MM.1S (cell line): Measurements from ENCODE around the gene SSBP3.

Source experiments
- DNase-seq: peaks from one replicate; pipeline ENCODE4 v3.0.0-alpha.2; 2015
- H2AFZ ChIP-seq: fragments of 300-600 bp; sonication (generic); 2 replicates; pipeline ENCODE4 v1.6.0; 2016; ENCODE audit warnings: antibody characterized with exemption, low read length
- H3F3A ChIP-seq: fragments of 300-600 bp; sonication (generic); 2 replicates; pipeline ENCODE4 v1.6.1; 2016; ENCODE audit warnings: mild to moderate bottlenecking, antibody characterized with exemption, low read length, moderate library complexity, mixed read lengths; ENCODE audit not compliant: insufficient read depth
- H3K27ac ChIP-seq: fragments of 300-600 bp; sonication (generic); 2 replicates; pipeline ENCODE4 v1.5.1; 2016; ENCODE audit warnings: mild to moderate bottlenecking, low read length
- H3K27me3 ChIP-seq: fragments of 300-600 bp; sonication (generic); replicated peaks from 2 replicates; pipeline ENCODE4 v1.6.0; 2016; ENCODE audit warnings: low read length; ENCODE audit not compliant: insufficient read depth
- H3K36me3 ChIP-seq: fragments of 300-600 bp; sonication (generic); replicated peaks from 2 replicates; pipeline ENCODE4 v1.6.1; 2016; ENCODE audit warnings: mild to moderate bottlenecking, low read length, mixed read lengths; ENCODE audit not compliant: insufficient read depth
- H3K4me1 ChIP-seq: fragments of 300-600 bp; sonication (generic); 2 replicates; pipeline ENCODE4 v1.6.1; 2016; ENCODE audit warnings: low read length, mixed read lengths
- H3K4me2 ChIP-seq: fragments of 300-600 bp; sonication (generic); 2 replicates; pipeline ENCODE4 v1.6.0; 2016; ENCODE audit warnings: low read depth, low read length
- H3K4me3 ChIP-seq: fragments of 300-600 bp; sonication (generic); 2 replicates; pipeline ENCODE4 v1.5.1; 2016; ENCODE audit warnings: low read length, mixed read lengths
- H3K79me2 ChIP-seq: fragments of 300-600 bp; sonication (generic); 2 replicates; pipeline ENCODE4 v1.6.1; 2016; ENCODE audit warnings: mixed run types, low read length, mixed read lengths
- H3K9ac ChIP-seq: fragments of 300-600 bp; sonication (generic); 2 replicates; pipeline ENCODE4 v1.6.1; 2016; ENCODE audit warnings: low read length, mixed read lengths
- H3K9me2 ChIP-seq: fragments of 300-600 bp; sonication (generic); replicated peaks from 2 replicates; pipeline ENCODE4 v1.6.1; 2016; ENCODE audit warnings: mild to moderate bottlenecking, low read length, mixed read lengths; ENCODE audit not compliant: insufficient read depth
- H3K9me3 ChIP-seq: fragments of 300-600 bp; sonication (generic); replicated peaks from 2 replicates; pipeline ENCODE4 v1.6.1; 2016; ENCODE audit warnings: mild to moderate bottlenecking, low read length, mixed read lengths; ENCODE audit not compliant: insufficient read depth
- H4K20me1 ChIP-seq: fragments of 300-600 bp; sonication (generic); 2 replicates; pipeline ENCODE4 v1.6.1; 2016; ENCODE audit warnings: mild to moderate bottlenecking, low read length, moderate library complexity, mixed read lengths; ENCODE audit not compliant: insufficient read depth
- EZH2 ChIP-seq: fragments of 300-600 bp; sonication (generic); optimal IDR thresholded peaks from 2 replicates; pipeline ENCODE3; 2017; ENCODE audit warnings: low read depth, mild to moderate bottlenecking, antibody characterized with exemption, low read length, mixed read lengths
- EZH2phosphoT487 ChIP-seq: fragments of 300-600 bp; sonication (generic); IDR thresholded peaks from 2 replicates; pipeline ENCODE4 v1.6.1; 2018; ENCODE audit warnings: antibody characterized with exemption, low read length
- TF ChIP-seq, protein P1 (sequence below): fragments of 300-600 bp; sonication (generic); IDR thresholded peaks from 2 replicates; pipeline ENCODE4 v1.5.1; 2016; ENCODE audit warnings: antibody characterized with exemption, low read length, mixed read lengths

Gene SSBP3

DNA sequence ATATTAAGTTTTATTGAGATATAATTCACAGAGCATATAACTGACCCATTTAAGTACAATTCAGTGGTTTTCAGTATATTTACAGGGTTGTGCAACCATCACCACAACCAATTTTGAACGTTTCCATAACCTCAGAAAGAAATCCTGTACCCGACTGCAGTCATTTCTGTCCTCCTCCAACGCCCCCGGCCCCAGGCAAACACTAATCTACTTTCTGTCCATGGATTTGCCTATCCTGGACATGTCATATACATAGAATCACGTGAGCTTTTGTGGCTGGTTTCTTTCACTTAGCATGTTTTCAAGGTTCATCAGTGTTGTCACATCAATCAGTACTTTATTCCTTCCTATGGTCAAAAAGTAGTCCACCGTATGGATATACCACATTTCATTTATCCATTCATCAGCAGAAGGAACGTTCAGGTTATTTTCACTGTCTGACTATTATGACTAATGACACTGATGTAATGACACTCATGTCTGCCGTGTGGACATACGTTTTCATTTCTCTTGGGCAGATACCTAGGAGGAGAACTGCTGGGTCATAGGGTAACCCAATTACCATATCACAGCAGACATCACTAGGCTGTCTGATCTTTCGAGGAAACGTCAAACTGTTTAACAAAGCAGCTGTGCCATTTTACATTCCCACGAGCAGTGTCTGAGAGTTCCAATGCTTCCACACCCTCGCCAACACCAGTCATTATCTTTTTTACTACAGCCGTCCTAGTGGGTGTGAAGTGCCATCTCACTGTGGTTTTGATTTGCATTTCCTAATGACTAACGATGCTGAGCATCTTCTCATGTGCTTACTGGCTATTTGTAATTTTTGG, 175.5 kb downstream of the SSBP3 start:
- no peaks in the 10 kb centered on the region for H3K9me3 ChIP-seq
- no peaks in the 10 kb centered on the region for H3K4me1 ChIP-seq
- H3K79me2 ChIP-seq: no peaks in the 10 kb centered on the region
- no peak overlapping the region for H3K4me3 ChIP-seq
- H3K4me2 ChIP-seq: no peak overlapping the region
- no peak overlapping the region for H2AFZ ChIP-seq
- no peaks in the 10 kb centered on the region for H3K27me3 ChIP-seq
- H3K27ac ChIP-seq: no peak overlapping the region
- H3K9ac ChIP-seq: no peak overlapping the region
- H3F3A ChIP-seq: no peaks in the 10 kb centered on the region
- no peaks in the 10 kb centered on the region for H3K36me3 ChIP-seq
- no peak for DNase-seq
- H4K20me1 ChIP-seq: no peaks in the 10 kb centered on the region
- TF ChIP-seq, protein P1, sequence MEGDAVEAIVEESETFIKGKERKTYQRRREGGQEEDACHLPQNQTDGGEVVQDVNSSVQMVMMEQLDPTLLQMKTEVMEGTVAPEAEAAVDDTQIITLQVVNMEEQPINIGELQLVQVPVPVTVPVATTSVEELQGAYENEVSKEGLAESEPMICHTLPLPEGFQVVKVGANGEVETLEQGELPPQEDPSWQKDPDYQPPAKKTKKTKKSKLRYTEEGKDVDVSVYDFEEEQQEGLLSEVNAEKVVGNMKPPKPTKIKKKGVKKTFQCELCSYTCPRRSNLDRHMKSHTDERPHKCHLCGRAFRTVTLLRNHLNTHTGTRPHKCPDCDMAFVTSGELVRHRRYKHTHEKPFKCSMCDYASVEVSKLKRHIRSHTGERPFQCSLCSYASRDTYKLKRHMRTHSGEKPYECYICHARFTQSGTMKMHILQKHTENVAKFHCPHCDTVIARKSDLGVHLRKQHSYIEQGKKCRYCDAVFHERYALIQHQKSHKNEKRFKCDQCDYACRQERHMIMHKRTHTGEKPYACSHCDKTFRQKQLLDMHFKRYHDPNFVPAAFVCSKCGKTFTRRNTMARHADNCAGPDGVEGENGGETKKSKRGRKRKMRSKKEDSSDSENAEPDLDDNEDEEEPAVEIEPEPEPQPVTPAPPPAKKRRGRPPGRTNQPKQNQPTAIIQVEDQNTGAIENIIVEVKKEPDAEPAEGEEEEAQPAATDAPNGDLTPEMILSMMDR: no peak
- TF ChIP-seq EZH2 (no peak), EZH2phosphoT487 (no peak)
- no peaks in the 10 kb centered on the region for H3K9me2 ChIP-seq

DNA sequence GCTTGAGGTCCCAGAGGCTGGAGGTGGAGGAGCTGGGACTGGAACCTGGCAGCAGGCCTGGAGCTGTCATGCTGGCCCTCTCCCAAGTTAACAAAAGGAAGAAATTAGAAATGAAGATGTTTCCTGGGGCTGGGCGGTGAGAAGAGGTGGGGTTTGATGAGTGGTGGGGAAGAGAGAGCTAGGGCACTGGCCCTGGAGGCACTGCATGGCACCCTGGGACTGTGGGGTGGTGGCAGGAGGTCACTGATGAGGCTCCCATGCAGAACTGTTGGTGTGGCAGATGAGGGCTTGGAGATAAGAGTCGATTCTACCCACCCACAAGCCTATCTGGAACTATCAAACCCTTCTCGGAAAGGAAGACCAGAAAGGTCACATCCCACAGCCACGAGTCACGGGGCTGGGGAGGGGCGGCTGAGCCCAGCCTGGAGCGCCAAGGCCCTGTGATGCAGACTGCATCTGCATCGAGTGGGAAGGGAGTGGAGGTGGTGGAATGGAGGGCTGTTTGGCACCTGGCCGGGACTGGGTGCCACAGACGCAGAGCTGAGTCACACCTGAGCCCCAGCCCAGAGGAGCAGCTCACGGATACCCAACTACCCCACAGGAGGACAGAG, 176.8 kb downstream of the SSBP3 start:
- Histone ChIP-seq H2AFZ (no peak overlapping the region), H3K79me2 (no peaks in the 10 kb centered on the region), H3K27ac (no peak overlapping the region), H4K20me1 (no peaks in the 10 kb centered on the region), H3K4me3 (no peak overlapping the region), H3K9ac (no peak overlapping the region), H3F3A (no peaks in the 10 kb centered on the region), H3K9me2 (no peaks in the 10 kb centered on the region), H3K36me3 (no peaks in the 10 kb centered on the region), H3K9me3 (no peaks in the 10 kb centered on the region), H3K27me3 (no peaks in the 10 kb centered on the region), H3K4me1 (no peaks in the 10 kb centered on the region), H3K4me2 (no peak overlapping the region)
- DNase-seq: no peak
- TF ChIP-seq EZH2phosphoT487 (no peak), EZH2 (no peak)
- TF ChIP-seq, protein P1: no peak

DNA sequence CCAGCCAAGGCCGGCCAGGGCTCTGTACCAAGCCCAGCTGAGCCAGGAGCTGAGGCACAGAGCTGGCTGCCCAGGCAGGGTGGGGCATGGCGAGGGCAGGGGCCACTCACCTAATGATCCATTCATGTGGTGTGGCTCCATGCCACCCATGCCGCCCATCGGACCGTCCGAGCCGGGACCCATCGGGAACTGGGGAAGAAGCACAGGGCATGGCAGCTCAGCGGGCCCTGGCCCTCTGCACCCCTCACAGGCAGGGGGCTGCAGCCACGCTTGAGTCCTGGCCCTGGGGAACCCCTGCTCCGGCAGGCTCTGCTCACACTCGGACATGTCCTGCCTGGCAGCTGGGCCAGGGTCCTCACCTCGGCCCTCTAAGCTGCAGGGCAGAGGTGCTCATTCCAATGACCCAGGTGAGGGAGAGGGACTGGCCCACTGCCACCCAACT, 177.5 kb downstream of the SSBP3 start:
- TF ChIP-seq, protein P1: no peak
- no peak for TF ChIP-seq EZH2phosphoT487
- TF ChIP-seq EZH2: no peak
- no peak for DNase-seq
- H3K27ac ChIP-seq: no peak overlapping the region
- H3K4me3 ChIP-seq: no peak overlapping the region
- H3F3A ChIP-seq: no peaks in the 10 kb centered on the region
- H3K9me3 ChIP-seq: no peaks in the 10 kb centered on the region
- H3K79me2 ChIP-seq: no peaks in the 10 kb centered on the region
- H3K27me3 ChIP-seq: no peaks in the 10 kb centered on the region
- H3K36me3 ChIP-seq: no peaks in the 10 kb centered on the region
- no peaks in the 10 kb centered on the region for H4K20me1 ChIP-seq
- H2AFZ ChIP-seq: no peak overlapping the region
- no peaks in the 10 kb centered on the region for H3K9me2 ChIP-seq
- no peak overlapping the region for H3K4me2 ChIP-seq
- H3K9ac ChIP-seq: no peak overlapping the region
- no peaks in the 10 kb centered on the region for H3K4me1 ChIP-seq
